GM21423 (cell line): Measurements from ENCODE around the gene FAM72D.
A peak's percentile ranks its signal among the peaks of the same experiment; 100 is the strongest.
"Not testable (repeated sequence)": the region's sequence is repeated elsewhere in the genome, so short reads cannot be mapped to it uniquely, and the experiment has no call there.

Experiments used
- ATAC-seq: cut with Tn5 transposase; IDR thresholded peaks from one replicate; pipeline ENCODE4 v1.9.1; 2021; ENCODE audit warnings: mild to moderate bottlenecking, moderate library complexity; ENCODE audit not compliant: unreplicated experiment

The FAM72D gene

GRCh38 chr1:145095284-145096057, at the start of gene FAM72D, which contains the start of gene SRGAP2B:
TSS of gene FAM72D (plus strand) at chr1:145095974. CDS start at chr1:145096848, 874 bp downstream.
TSS of gene SRGAP2B (minus strand) at chr1:145095328. CDS start at chr1:145092901, 2,427 bp downstream.
- peak; percentile 79 for ATAC-seq

- peak; percentile 55 for ATAC-seq
These were observed 48.2 kb upstream of the FAM72D start for GRCh38 chr1:145047553-145047952.

- ATAC-seq: not testable (repeated sequence)
These were observed 47.5 kb upstream of the FAM72D start for GRCh38 chr1:145048181-145048856.

- not testable (repeated sequence) for ATAC-seq
These were observed 43.6 kb upstream of the FAM72D start for GRCh38 chr1:145052019-145052776.

GRCh38 chr1:145053428-145053827, 42.3 kb upstream of the FAM72D start:
- ATAC-seq: not testable (repeated sequence)

GRCh38 chr1:145055217-145055760, 40.5 kb upstream of the FAM72D start:
- peak; percentile 99 for ATAC-seq

GRCh38 chr1:145058184-145058583, 37.6 kb upstream of the FAM72D start:
- ATAC-seq: peak; percentile 28

GRCh38 chr1:145063285-145063684, 32.5 kb upstream of the FAM72D start:
- ATAC-seq: not testable (repeated sequence)

GRCh38 chr1:145063941-145064648, 31.7 kb upstream of the FAM72D start:
- not testable (repeated sequence) for ATAC-seq

GRCh38 chr1:145065194-145065826, 30.5 kb upstream of the FAM72D start:
- ATAC-seq: not testable (repeated sequence)

GRCh38 chr1:145066486-145066885, 29.3 kb upstream of the FAM72D start:
- not testable (repeated sequence) for ATAC-seq

GRCh38 chr1:145071569-145071968, 24.2 kb upstream of the FAM72D start:
- not testable (repeated sequence) for ATAC-seq

- not testable (repeated sequence) for ATAC-seq
These were observed 21.7 kb upstream of the FAM72D start for GRCh38 chr1:145074021-145074559.

- ATAC-seq: not testable (repeated sequence)
These were observed 18.9 kb upstream of the FAM72D start for GRCh38 chr1:145076877-145077276.

GRCh38 chr1:145077872-145078786, 17.6 kb upstream of the FAM72D start:
- not testable (repeated sequence) for ATAC-seq

- ATAC-seq: not testable (repeated sequence)
These were observed 16.9 kb upstream of the FAM72D start for GRCh38 chr1:145078787-145079370.

- ATAC-seq: not testable (repeated sequence)
These were observed 16.0 kb upstream of the FAM72D start for GRCh38 chr1:145079737-145080136.

GRCh38 chr1:145080193-145080592, 15.6 kb upstream of the FAM72D start:
- not testable (repeated sequence) for ATAC-seq
